PC-9 (cell line): ENCODE results near the gene TNPO2. TPM values are rescaled to one million over a fixed set of nuclear protein-coding genes. Genes with fewer than 3 reads are reported as not detected.
A peak's percentile ranks its signal among the peaks of the same experiment; 100 is the strongest.

ENCODE experiments used
- BruUV-seq: library from RNA; stranded (reverse); fragments of 400-500 nt; replicated peaks from 2 replicates; lab custom pipeline; 2021; lab: Mats Ljungman, UMichigan
- CTCF ChIA-PET: fragments of 300-600 bp; sonication (Branson Sonifier 250); formaldehyde crosslinking; loops from one replicate; lab custom pipeline; 2022; ENCODE audit warnings: antibody characterized with exemption; lab: Charles Lee
- POLR2A ChIA-PET: fragments of 300-600 bp; sonication (Branson Sonifier 250); formaldehyde crosslinking; loops from one replicate; lab custom pipeline; 2022; ENCODE audit warnings: antibody characterized with exemption; ENCODE audit not compliant: unreplicated experiment; lab: Charles Lee
- DNase-seq, 2 experiments: peaks; one replicate each; pipeline versions ENCODE4 v3.0.0 to v3.0.0-alpha.2; 2015 to 2022; ENCODE audit warnings: mixed read lengths in 1 of 2
- H2AFZ ChIP-seq: fragments of 200-600 bp; sonication (generic); 2 replicates; pipeline ENCODE4 v1.8.1; 2017; ENCODE audit warnings: antibody characterized with exemption
- H3F3A ChIP-seq: fragments of 200-600 bp; sonication (generic); 2 replicates; pipeline ENCODE4 v1.8.1; 2017; ENCODE audit warnings: antibody characterized with exemption, mild to moderate bottlenecking, low read depth; ENCODE audit not compliant: insufficient read depth
- H3K27ac ChIP-seq: fragments of 200-600 bp; sonication (generic); 2 replicates; pipeline ENCODE4 v1.6.1; 2016; ENCODE audit warnings: mixed run types
- H3K27me3 ChIP-seq: fragments of 200-600 bp; sonication (generic); 2 replicates; pipeline ENCODE4 v1.6.1; 2016; ENCODE audit warnings: low read depth, mixed run types; ENCODE audit not compliant: insufficient read depth
- H3K36me3 ChIP-seq: fragments of 200-600 bp; sonication (generic); 2 replicates; pipeline ENCODE4 v1.6.1; 2016; ENCODE audit warnings: low read depth, mixed run types
- H3K4me1 ChIP-seq: fragments of 200-600 bp; sonication (generic); replicated peaks from 2 replicates; pipeline ENCODE4 v1.6.1; 2016; ENCODE audit warnings: mixed run types; ENCODE audit not compliant: insufficient read depth
- H3K4me2 ChIP-seq: fragments of 200-600 bp; sonication (generic); 2 replicates; pipeline ENCODE4 v1.6.1; 2017; ENCODE audit warnings: mixed run types
- H3K4me3 ChIP-seq: fragments of 200-600 bp; sonication (generic); 2 replicates; pipeline ENCODE4 v1.6.1; 2016; ENCODE audit warnings: mixed run types
- H3K79me2 ChIP-seq: fragments of 200-600 bp; sonication (generic); 2 replicates; pipeline ENCODE4 v1.6.1; 2017; ENCODE audit warnings: low read depth, mixed run types
- H3K9me2 ChIP-seq: fragments of 200-600 bp; sonication (generic); 2 replicates; pipeline ENCODE4 v1.8.1; 2017; ENCODE audit warnings: mild to moderate bottlenecking; ENCODE audit not compliant: insufficient read depth
- H3K9me3 ChIP-seq: fragments of 200-600 bp; sonication (generic); 2 replicates; pipeline ENCODE4 v1.8.1; 2016; ENCODE audit warnings: low read depth; ENCODE audit not compliant: insufficient read depth
- H4K20me1 ChIP-seq: fragments of 200-600 bp; sonication (generic); 2 replicates; pipeline ENCODE4 v1.8.1; 2017; ENCODE audit not compliant: insufficient read depth
- EZH2 ChIP-seq: fragments of 200-600 bp; sonication (generic); IDR thresholded peaks from 2 replicates; pipeline ENCODE4 v1.8.0; 2017; ENCODE audit warnings: antibody characterized with exemption, low read depth
- intact Hi-C: fragments of 100-400 bp; cut with micrococcal nuclease; formaldehyde crosslinking; loops from one replicate; pipeline ENCODE4 v1.10.0; 2022; ENCODE audit not compliant: unreplicated experiment
- total RNA-seq: library from RNA; stranded (reverse); gene quantifications from 2 replicates; pipeline ENCODE4 v1.2.3, GENCODE V29; 2021
- TF ChIP-seq, protein P1 (sequence below): fragments of 200-600 bp; sonication (generic); conservative IDR thresholded peaks from 2 replicates; pipeline ENCODE4 v1.6.1; 2017; ENCODE audit warnings: mixed run types, antibody characterized with exemption, mild to moderate bottlenecking, moderate library complexity

Gene TNPO2
- total RNA-seq, 1 experiment from 2014 or later, result 77.5 TPM

DNA sequence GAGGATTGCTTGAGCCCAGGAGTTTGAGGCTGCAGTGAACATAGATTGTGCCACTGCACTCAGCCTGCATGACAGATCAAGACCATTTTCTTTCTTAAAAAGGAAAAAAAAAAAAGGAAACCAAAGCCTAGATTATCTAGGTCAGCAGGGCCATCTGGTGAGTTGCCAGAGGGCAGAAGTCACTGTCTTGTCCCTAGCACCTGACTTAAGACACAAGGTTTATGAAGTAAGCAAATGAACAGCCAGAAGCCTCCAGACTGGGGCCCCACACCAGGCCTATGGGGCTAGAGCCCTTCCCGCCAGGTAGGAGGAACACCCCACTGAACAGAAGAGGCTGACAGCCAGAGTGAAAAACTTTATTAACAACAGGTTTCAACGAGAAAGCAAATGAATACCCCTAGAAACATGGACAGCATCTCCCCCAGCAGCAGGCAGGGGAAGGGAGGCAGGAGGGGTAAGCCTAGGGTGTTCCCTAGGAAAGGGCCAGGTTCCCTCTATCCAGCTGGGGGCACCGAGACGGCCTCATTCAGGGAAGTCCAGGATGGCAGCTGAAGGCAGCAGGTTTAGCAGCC lies 55.9 kb downstream of the TNPO2 start:
- no TSS peak for BruUV-seq

DNA sequence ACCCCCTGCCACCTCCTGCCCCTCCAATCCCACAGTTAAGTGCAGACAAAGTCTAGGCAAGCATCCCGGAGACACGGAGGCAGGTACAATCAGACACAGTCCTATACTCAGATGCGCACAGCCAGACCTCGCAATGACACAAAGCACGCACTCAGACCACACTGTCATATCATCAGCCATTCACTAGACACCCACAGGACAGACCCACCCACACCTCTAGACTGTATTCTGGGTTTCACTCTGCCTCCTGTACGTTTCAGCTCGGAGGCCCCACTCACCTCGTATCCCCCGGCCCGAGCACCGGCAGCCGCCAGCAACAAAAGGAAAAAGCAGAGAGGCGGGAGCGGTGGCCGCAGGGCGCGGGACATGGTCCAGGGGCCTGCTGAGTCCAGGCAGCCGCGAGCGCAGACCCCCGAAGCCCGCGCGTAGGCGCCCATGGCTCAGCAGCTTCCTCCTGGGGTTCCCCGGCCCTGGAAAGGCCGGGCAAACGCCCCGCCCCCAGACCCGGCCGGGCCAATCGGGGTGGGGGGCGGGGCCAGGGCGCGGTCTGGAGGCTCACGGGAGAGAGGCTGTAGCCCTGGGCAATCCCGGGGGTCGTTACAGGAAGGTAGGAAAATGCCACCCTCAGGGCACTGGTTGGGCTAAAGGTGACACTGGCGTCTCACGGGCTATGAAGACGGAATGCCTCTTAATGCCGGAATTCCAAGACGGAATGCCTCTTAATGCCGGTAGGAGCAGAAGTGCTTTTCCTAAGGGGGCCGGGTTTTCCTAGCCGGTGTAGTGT lies 57.3 kb downstream of the TNPO2 start, which contains the start of the genes MAN2B1 and WDR83:
MAN2B1 (minus strand) TSS at position 478 of the 784 bp plus-strand sequence; CDS start at position 437, 41 bp downstream.
WDR83 (plus strand) TSS at position 543 of the 784 bp plus-strand sequence. CDS start 2,984 bp downstream, outside the sequence.
- Histone ChIP-seq H3K27me3 (no peaks in the 10 kb centered on the region), H3K36me3 (0 out of 2 replicates have a peak, but pooled peaks cover 4% of the 10 kb centered on the region), H2AFZ (peak within 1 kb of the TSS; percentile 98), H3K79me2 (peaks cover 39% of the 10 kb centered on the region), H3K4me3 (peak within 1 kb of the TSS; percentile 98), H3K4me2 (peak within 1 kb of the TSS; percentile 81), H3K9me3 (no peaks in the 10 kb centered on the region), H3K4me1 (peaks cover 29% of the 10 kb centered on the region), H4K20me1 (no peaks in the 10 kb centered on the region), H3F3A (peaks cover 21% of the 10 kb centered on the region; the same call in 1 of the 2 replicates), H3K9me2 (no peaks in the 10 kb centered on the region), H3K27ac (no peak within 1 kb of the TSS)
- peak; percentile 65 to 72 for DNase-seq
- TF ChIP-seq EZH2, result no peak
- TF ChIP-seq, protein P1, sequence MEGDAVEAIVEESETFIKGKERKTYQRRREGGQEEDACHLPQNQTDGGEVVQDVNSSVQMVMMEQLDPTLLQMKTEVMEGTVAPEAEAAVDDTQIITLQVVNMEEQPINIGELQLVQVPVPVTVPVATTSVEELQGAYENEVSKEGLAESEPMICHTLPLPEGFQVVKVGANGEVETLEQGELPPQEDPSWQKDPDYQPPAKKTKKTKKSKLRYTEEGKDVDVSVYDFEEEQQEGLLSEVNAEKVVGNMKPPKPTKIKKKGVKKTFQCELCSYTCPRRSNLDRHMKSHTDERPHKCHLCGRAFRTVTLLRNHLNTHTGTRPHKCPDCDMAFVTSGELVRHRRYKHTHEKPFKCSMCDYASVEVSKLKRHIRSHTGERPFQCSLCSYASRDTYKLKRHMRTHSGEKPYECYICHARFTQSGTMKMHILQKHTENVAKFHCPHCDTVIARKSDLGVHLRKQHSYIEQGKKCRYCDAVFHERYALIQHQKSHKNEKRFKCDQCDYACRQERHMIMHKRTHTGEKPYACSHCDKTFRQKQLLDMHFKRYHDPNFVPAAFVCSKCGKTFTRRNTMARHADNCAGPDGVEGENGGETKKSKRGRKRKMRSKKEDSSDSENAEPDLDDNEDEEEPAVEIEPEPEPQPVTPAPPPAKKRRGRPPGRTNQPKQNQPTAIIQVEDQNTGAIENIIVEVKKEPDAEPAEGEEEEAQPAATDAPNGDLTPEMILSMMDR, result no peak
- ChIA-PET POLR2A (interaction anchor here (0.6 to 0.7 kb wide), 2 partner anchors 14 to 163 kb away, joined by 3 read pairs; no protein-coding TSS in a partner anchor), CTCF (interaction anchor here (0.6 kb wide), 2 partner anchors 508 to 677 kb away, joined by 3 to 4 read pairs; no protein-coding TSS in a partner anchor)
- BruUV-seq, result no TSS peak
- intact Hi-C loops, result loop anchor here (5.0 to 10.0 kb wide), 2 partner anchors 612 to 744 kb away; partner anchors contain the start of gene ZNF878

More for the DNA sequence above, 55.9 kb downstream of the TNPO2 start:
- Histone ChIP-seq H3F3A (peaks cover 32% of the 10 kb centered on the region), H3K4me2 (peak overlapping the region; percentile 81), H3K4me1 (peaks cover 29% of the 10 kb centered on the region), H3K27me3 (no peaks in the 10 kb centered on the region), H3K9me3 (no peaks in the 10 kb centered on the region), H2AFZ (no peak overlapping the region), H3K9me2 (no peaks in the 10 kb centered on the region), H3K4me3 (peak overlapping the region; percentile 98; the same call in 1 of the 2 replicates), H4K20me1 (no peaks in the 10 kb centered on the region), H3K36me3 (0 out of 2 replicates have a peak, but pooled peaks cover 4% of the 10 kb centered on the region), H3K79me2 (peaks cover 39% of the 10 kb centered on the region), H3K27ac (no peak overlapping the region)
- intact Hi-C loops, result loop anchor here (2.0 to 10.0 kb wide), 3 partner anchors 613 to 746 kb away; partner anchors contain the start of genes ZNF763 and ZNF878
- POLR2A ChIA-PET, result no interaction called here
- CTCF ChIA-PET, result no interaction called here
- TF ChIP-seq, protein P1, result no peak
- TF ChIP-seq EZH2, result no peak
- no peak for DNase-seq

DNA sequence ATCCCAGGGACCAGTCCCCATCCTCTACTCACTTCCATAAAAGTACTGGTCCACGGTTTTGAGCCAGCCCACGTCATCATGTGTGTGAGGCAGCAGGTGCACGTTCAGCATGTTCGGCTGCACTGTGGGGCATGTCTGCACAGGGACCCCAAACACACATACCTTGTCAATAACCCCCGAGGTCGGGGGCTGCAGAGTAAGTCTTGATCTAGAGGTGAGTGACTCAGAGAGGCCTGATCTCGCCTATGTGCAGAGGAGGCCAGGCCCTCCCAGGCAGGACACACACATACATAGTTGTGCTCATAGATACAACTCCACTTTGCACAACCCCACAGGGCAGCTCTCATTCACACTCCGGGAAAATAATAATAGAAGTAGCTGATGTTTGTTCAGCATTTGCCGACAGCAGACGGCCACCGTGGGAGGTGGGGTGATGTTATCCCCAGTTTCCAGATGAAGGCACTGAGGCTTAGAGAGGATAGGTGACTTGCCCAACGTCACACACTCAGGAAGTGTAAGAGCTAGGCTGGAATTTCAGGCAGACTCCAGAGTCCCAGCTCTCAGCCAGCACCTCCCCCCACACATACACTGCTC lies 58.0 kb downstream of the TNPO2 start:
- Histone ChIP-seq H3K27me3 (no peaks in the 10 kb centered on the region), H3K27ac (no peak overlapping the region), H3K4me1 (peaks cover 26% of the 10 kb centered on the region), H2AFZ (peak overlapping the region; percentile 98), H3K9me3 (no peaks in the 10 kb centered on the region), H3K36me3 (0 out of 2 replicates have a peak, but pooled peaks cover 4% of the 10 kb centered on the region), H3K79me2 (peaks cover 36% of the 10 kb centered on the region), H3K4me2 (peak overlapping the region; percentile 81), H3F3A (peaks cover 19% of the 10 kb centered on the region; the same call in 1 of the 2 replicates), H3K9me2 (no peaks in the 10 kb centered on the region), H4K20me1 (no peaks in the 10 kb centered on the region), H3K4me3 (peak overlapping the region; percentile 98)
- intact Hi-C loops, result loop anchor here (5.0 to 10.0 kb wide), 2 partner anchors 611 to 743 kb away; partner anchors contain the start of gene ZNF878
- ChIA-PET CTCF (interaction anchor here (0.6 kb wide), 2 partner anchors 507 to 677 kb away, joined by 3 to 4 read pairs; no protein-coding TSS in a partner anchor), POLR2A (interaction anchor here (0.6 kb wide), 1 partner anchor 163 kb away, joined by 3 read pairs; no protein-coding TSS in a partner anchor)
- no peak for DNase-seq
- no peak for TF ChIP-seq EZH2
- no TSS peak for BruUV-seq
